Osteocyte (in vitro differentiated cells): ENCODE measurements around the gene SLC12A9. TPM values are rescaled to one million over a fixed set of nuclear protein-coding genes. Genes with fewer than 3 reads are reported as not detected.

Source experiments
- DNase-seq: peaks from one replicate; pipeline ENCODE4 v3.0.0; 2021; ENCODE audit warnings: mixed read lengths; ENCODE audit not compliant: unreplicated experiment; ENCODE audit errors: extremely low spot score
- H3K27ac Mint-ChIP-seq: one replicate; pipeline ENCODE4 v1.8.0; 2021; ENCODE audit warnings: mild to moderate bottlenecking, mixed read lengths; ENCODE audit not compliant: unreplicated experiment
- H3K27me3 Mint-ChIP-seq: one replicate; pipeline ENCODE4 v1.8.0; 2021; ENCODE audit warnings: mixed read lengths; ENCODE audit not compliant: unreplicated experiment
- H3K36me3 Mint-ChIP-seq: one replicate; pipeline ENCODE4 v1.8.0; 2021; ENCODE audit warnings: mixed read lengths; ENCODE audit not compliant: unreplicated experiment
- H3K4me1 Mint-ChIP-seq: one replicate; pipeline ENCODE4 v1.8.0; 2021; ENCODE audit warnings: mixed read lengths; ENCODE audit not compliant: unreplicated experiment
- H3K4me3 Mint-ChIP-seq: one replicate; pipeline ENCODE4 v1.8.0; 2021; ENCODE audit warnings: mild to moderate bottlenecking, moderate library complexity, mixed read lengths; ENCODE audit not compliant: unreplicated experiment
- H3K9me3 Mint-ChIP-seq: one replicate; pipeline ENCODE4 v1.8.0; 2021; ENCODE audit warnings: mixed read lengths; ENCODE audit not compliant: unreplicated experiment
- CTCF ChIP-seq: fragments of 200-600 bp; sonication (generic); IDR thresholded peaks from 2 replicates; pipeline ENCODE4 v1.5.0; 2021; ENCODE audit warnings: antibody characterized with exemption, mild to moderate bottlenecking, moderate library complexity
- total RNA-seq: library from RNA; stranded (reverse); gene quantifications from 2 replicates; pipeline ENCODE4 v1.2.1, GENCODE V29; 2021

The SLC12A9 gene
- total RNA-seq, 1 donor from 2014 or later = 32.1 TPM

- no peak for TF ChIP-seq CTCF
- Mint-ChIP-seq H3K27me3 (peaks cover 17% of the 10 kb centered on the region), H3K36me3 (peaks cover 2% of the 10 kb centered on the region), H3K4me3 (no peak overlapping the region), H3K9me3 (no peaks in the 10 kb centered on the region), H3K4me1 (peaks cover 29% of the 10 kb centered on the region), H3K27ac (no peak overlapping the region)
- no peak for DNase-seq
These were observed 40.9 kb downstream of the SLC12A9 start for GRCh38 chr7:100893318-100893895.

GRCh38 chr7:100893910-100894721 is 41.6 kb downstream of the SLC12A9 start:
- Mint-ChIP-seq H3K27me3 (peaks cover 17% of the 10 kb centered on the region), H3K4me1 (peaks cover 24% of the 10 kb centered on the region), H3K4me3 (no peak overlapping the region), H3K9me3 (no peaks in the 10 kb centered on the region), H3K27ac (no peak overlapping the region), H3K36me3 (no peaks in the 10 kb centered on the region)
- no peak for DNase-seq
- no peak for TF ChIP-seq CTCF

- DNase-seq = peak; percentile 90
- Mint-ChIP-seq H3K4me3 (peak overlapping the region; percentile 63), H3K27me3 (peaks cover 20% of the 10 kb centered on the region), H3K36me3 (no peaks in the 10 kb centered on the region), H3K9me3 (no peaks in the 10 kb centered on the region), H3K27ac (no peak overlapping the region), H3K4me1 (peaks cover 24% of the 10 kb centered on the region)
- peak; percentile 88 for TF ChIP-seq CTCF
These were observed 42.6 kb downstream of the SLC12A9 start for GRCh38 chr7:100894860-100895700.

- no peak for TF ChIP-seq CTCF
- no peaks in the 10 kb centered on the region for H3K9me3 Mint-ChIP-seq
- H3K4me3 Mint-ChIP-seq = peak within 1 kb of the TSS; percentile 74
- no peak within 1 kb of the TSS for H3K27ac Mint-ChIP-seq
- no peak for DNase-seq
- H3K4me1 Mint-ChIP-seq = peaks cover 19% of the 10 kb centered on the region
- peaks cover 23% of the 10 kb centered on the region for H3K27me3 Mint-ChIP-seq
- no peaks in the 10 kb centered on the region for H3K36me3 Mint-ChIP-seq
These were observed 43.1 kb downstream of the SLC12A9 start, which contains the start of gene ACHE for GRCh38 chr7:100895701-100895955. TSS of gene ACHE (minus strand) at chr7:100895888. CDS start at chr7:100894232, 1,656 bp downstream.
